ENCODE measurements around the gene TXNL4B.

The TXNL4B gene

DNA sequence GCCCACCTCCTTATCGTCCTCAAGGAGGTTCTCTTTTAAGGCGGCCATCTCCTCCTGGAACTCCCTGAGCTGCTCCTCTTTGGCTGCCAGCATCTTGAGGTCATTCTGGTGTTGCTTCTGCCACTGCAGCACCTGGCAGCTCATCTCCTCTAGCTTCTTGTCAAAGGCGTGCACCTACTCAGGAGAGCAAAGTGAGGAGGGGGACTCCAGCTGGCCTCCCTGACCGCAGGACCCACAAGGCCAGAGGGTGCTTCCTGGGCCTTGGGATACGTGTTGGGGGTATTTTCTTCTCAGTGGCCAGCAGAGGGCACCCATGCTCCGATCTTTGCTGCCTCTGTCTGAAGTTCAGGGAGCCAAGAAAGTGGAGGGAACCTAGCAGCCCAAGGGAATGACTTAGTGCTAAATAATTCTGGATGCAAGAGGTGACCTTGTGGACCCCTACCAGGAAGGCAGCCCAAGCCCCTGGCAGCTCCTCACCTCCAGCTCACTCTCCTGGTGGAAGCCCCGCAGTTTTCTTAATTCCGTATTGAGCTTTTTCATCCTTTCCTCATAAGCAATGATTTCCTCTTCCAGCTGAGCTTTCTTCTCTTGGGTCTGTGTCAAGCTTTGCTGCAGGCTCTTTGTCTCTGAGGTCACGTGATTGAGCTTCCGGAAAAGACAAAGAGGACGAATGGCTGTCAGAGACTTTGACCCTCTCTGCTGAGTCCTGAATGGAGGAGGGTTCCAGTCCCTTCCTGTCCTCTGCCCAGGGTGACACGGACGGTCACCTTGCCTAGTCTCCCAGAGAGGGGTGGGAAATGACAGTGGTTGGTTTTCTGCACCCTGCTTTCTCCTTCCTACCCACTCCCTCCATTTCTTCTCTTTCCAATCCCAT is 31.6 kb upstream of the TXNL4B start:
- DNase-seq (ENCODE audit: low spot score in 2 of 2) = peak in 1 of 2 donors; percentile 50
- Mint-ChIP-seq H3K4me1 (peaks cover 6% of the 10 kb centered on the region), H3K4me3 (no peak overlapping the region), H3K27me3 (peaks cover 13% of the 10 kb centered on the region), H3K9me3 (no peaks in the 10 kb centered on the region), H3K36me3 (ENCODE audit: insufficient read depth) (no peaks in the 10 kb centered on the region), H3K27ac (ENCODE audit: low read depth) (no peak overlapping the region)
- no peak for ATAC-seq (replicated peaks; ENCODE audit: extremely low read depth, poor library complexity, severe bottlenecking)

- no peaks in the 10 kb centered on the region for H3K9me3 Mint-ChIP-seq
- peaks cover 6% of the 10 kb centered on the region for H3K4me1 Mint-ChIP-seq
- no peak overlapping the region for H3K4me3 Mint-ChIP-seq
Measured at GRCh38 chr16:72124148-72124547, 30.7 kb upstream of the TXNL4B start.

DNA sequence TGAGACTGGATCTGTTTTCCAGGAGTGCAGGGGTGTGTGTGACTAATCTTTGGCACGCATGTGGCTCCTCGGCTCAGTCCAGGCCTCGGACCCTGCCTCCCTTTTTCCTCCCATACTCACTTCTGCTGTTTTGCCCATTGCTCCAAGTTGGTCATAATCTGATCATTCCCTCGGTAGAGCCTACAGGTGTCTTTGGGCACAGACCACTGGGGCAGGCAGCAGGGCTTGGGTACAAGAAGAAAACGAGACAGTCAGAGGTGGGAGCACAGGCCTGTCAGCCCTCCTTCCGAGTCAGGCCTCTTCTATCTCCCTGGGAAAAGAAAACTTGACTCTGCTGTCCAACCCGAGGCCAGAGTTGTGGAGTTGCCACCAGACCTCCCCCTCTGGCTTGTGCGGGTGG is 30.0 kb upstream of the TXNL4B start:
- ATAC-seq (replicated peaks; ENCODE audit: extremely low read depth, poor library complexity, severe bottlenecking) = no peak
- no peak overlapping the region for H3K4me3 Mint-ChIP-seq
- H3K36me3 Mint-ChIP-seq (ENCODE audit: insufficient read depth) = no peaks in the 10 kb centered on the region
- H3K27ac Mint-ChIP-seq (ENCODE audit: low read depth) = no peak overlapping the region
- peaks cover 6% of the 10 kb centered on the region for H3K4me1 Mint-ChIP-seq
- no peak for DNase-seq (ENCODE audit: low spot score in 2 of 2)
- H3K9me3 Mint-ChIP-seq = no peaks in the 10 kb centered on the region
- H3K27me3 Mint-ChIP-seq = peaks cover 3% of the 10 kb centered on the region

More at GRCh38 chr16:72124148-72124547, 30.7 kb upstream of the TXNL4B start:
- ATAC-seq (replicated peaks; ENCODE audit: extremely low read depth, poor library complexity, severe bottlenecking) (no peak), DNase-seq (ENCODE audit: low spot score in 2 of 2) (no peak)
- H3K27me3 Mint-ChIP-seq = peaks cover 10% of the 10 kb centered on the region
- H3K27ac Mint-ChIP-seq (ENCODE audit: low read depth) = no peak overlapping the region
- no peaks in the 10 kb centered on the region for H3K36me3 Mint-ChIP-seq (ENCODE audit: insufficient read depth)

- Mint-ChIP-seq H3K9me3 (no peaks in the 10 kb centered on the region), H3K4me1 (peaks cover 6% of the 10 kb centered on the region), H3K36me3 (ENCODE audit: insufficient read depth) (no peaks in the 10 kb centered on the region), H3K27me3 (no peaks in the 10 kb centered on the region), H3K27ac (ENCODE audit: low read depth) (no peak overlapping the region), H3K4me3 (no peak overlapping the region)
- ATAC-seq (replicated peaks; ENCODE audit: extremely low read depth, poor library complexity, severe bottlenecking) = no peak
- no peak for DNase-seq (ENCODE audit: low spot score in 2 of 2)
Measured at GRCh38 chr16:72122916-72123315, 29.5 kb upstream of the TXNL4B start.

DNA sequence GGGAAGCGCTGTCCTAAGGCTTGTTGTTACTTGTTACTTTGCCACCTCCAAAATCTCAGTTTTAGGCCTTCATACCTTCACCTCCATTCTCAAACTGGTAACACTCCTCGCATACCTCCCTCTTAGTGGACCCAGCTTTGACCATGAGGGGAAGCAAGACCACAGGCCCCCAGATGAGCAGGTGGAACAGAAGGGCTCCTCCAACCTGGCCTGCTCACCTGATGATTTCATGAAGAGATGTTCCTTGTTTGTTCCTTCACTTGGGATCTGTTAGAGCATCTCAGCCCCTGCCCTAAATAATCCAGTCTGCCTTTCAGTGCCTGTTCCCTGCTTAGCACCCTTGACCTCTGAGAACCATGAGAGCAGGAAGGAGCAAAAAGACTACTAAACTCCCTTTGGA is 28.9 kb upstream of the TXNL4B start:
- no peaks in the 10 kb centered on the region for H3K36me3 Mint-ChIP-seq (ENCODE audit: insufficient read depth)
- H3K4me1 Mint-ChIP-seq = peaks cover 6% of the 10 kb centered on the region
- H3K27me3 Mint-ChIP-seq = no peaks in the 10 kb centered on the region
- H3K4me3 Mint-ChIP-seq = no peak overlapping the region
- no peak for DNase-seq (ENCODE audit: low spot score in 2 of 2)
- H3K27ac Mint-ChIP-seq (ENCODE audit: low read depth) = no peak overlapping the region
- no peaks in the 10 kb centered on the region for H3K9me3 Mint-ChIP-seq
- ATAC-seq (replicated peaks; ENCODE audit: extremely low read depth, poor library complexity, severe bottlenecking) = no peak

- Mint-ChIP-seq H3K9me3 (no peaks in the 10 kb centered on the region), H3K36me3 (ENCODE audit: insufficient read depth) (no peaks in the 10 kb centered on the region), H3K27ac (ENCODE audit: low read depth) (no peak overlapping the region), H3K4me1 (no peaks in the 10 kb centered on the region), H3K27me3 (no peaks in the 10 kb centered on the region), H3K4me3 (no peak overlapping the region)
- DNase-seq (ENCODE audit: low spot score in 2 of 2) (no peak), ATAC-seq (replicated peaks; ENCODE audit: extremely low read depth, poor library complexity, severe bottlenecking) (no peak)
Measured at GRCh38 chr16:72120026-72120425, 26.6 kb upstream of the TXNL4B start.

- Mint-ChIP-seq H3K4me3 (no peak overlapping the region), H3K27ac (ENCODE audit: low read depth) (no peak overlapping the region), H3K27me3 (no peaks in the 10 kb centered on the region), H3K4me1 (no peaks in the 10 kb centered on the region), H3K9me3 (no peaks in the 10 kb centered on the region), H3K36me3 (ENCODE audit: insufficient read depth) (peaks cover 37% of the 10 kb centered on the region)
- ATAC-seq (replicated peaks; ENCODE audit: extremely low read depth, poor library complexity, severe bottlenecking) (no peak), DNase-seq (ENCODE audit: low spot score in 2 of 2) (no peak)
Measured at GRCh38 chr16:72113616-72113945, 20.2 kb upstream of the TXNL4B start.

GRCh38 chr16:72112906-72113615 is 19.6 kb upstream of the TXNL4B start:
- Mint-ChIP-seq H3K4me3 (no peak overlapping the region), H3K27ac (ENCODE audit: low read depth) (no peak overlapping the region), H3K9me3 (no peaks in the 10 kb centered on the region), H3K4me1 (no peaks in the 10 kb centered on the region), H3K27me3 (no peaks in the 10 kb centered on the region), H3K36me3 (ENCODE audit: insufficient read depth) (peaks cover 38% of the 10 kb centered on the region)
- ATAC-seq (replicated peaks; ENCODE audit: extremely low read depth, poor library complexity, severe bottlenecking) (no peak), DNase-seq (ENCODE audit: low spot score in 2 of 2) (no peak)

GRCh38 chr16:72112452-72112792 is 19.0 kb upstream of the TXNL4B start:
- Mint-ChIP-seq H3K4me3 (no peak overlapping the region), H3K27ac (ENCODE audit: low read depth) (no peak overlapping the region), H3K4me1 (no peaks in the 10 kb centered on the region), H3K27me3 (no peaks in the 10 kb centered on the region), H3K36me3 (ENCODE audit: insufficient read depth) (peaks cover 45% of the 10 kb centered on the region), H3K9me3 (no peaks in the 10 kb centered on the region)
- DNase-seq (ENCODE audit: low spot score in 2 of 2) (no peak), ATAC-seq (replicated peaks; ENCODE audit: extremely low read depth, poor library complexity, severe bottlenecking) (no peak)

GRCh38 chr16:72111657-72112451 is 18.4 kb upstream of the TXNL4B start:
- no peaks in the 10 kb centered on the region for H3K9me3 Mint-ChIP-seq
- H3K36me3 Mint-ChIP-seq (ENCODE audit: insufficient read depth) = peaks cover 49% of the 10 kb centered on the region
- DNase-seq (ENCODE audit: low spot score in 2 of 2) (no peak), ATAC-seq (replicated peaks; ENCODE audit: extremely low read depth, poor library complexity, severe bottlenecking) (no peak)
- H3K4me3 Mint-ChIP-seq = no peak overlapping the region
- H3K4me1 Mint-ChIP-seq = no peaks in the 10 kb centered on the region
- no peak overlapping the region for H3K27ac Mint-ChIP-seq (ENCODE audit: low read depth)
- no peaks in the 10 kb centered on the region for H3K27me3 Mint-ChIP-seq

GRCh38 chr16:72110662-72111615 is 17.5 kb upstream of the TXNL4B start:
- H3K4me3 Mint-ChIP-seq = no peak overlapping the region
- no peak for ATAC-seq (replicated peaks; ENCODE audit: extremely low read depth, poor library complexity, severe bottlenecking)
- no peak overlapping the region for H3K27ac Mint-ChIP-seq (ENCODE audit: low read depth)
- no peaks in the 10 kb centered on the region for H3K4me1 Mint-ChIP-seq
- no peak for DNase-seq (ENCODE audit: low spot score in 2 of 2)
- H3K36me3 Mint-ChIP-seq (ENCODE audit: insufficient read depth) = peaks cover 51% of the 10 kb centered on the region
- no peaks in the 10 kb centered on the region for H3K9me3 Mint-ChIP-seq
- no peaks in the 10 kb centered on the region for H3K27me3 Mint-ChIP-seq

DNA sequence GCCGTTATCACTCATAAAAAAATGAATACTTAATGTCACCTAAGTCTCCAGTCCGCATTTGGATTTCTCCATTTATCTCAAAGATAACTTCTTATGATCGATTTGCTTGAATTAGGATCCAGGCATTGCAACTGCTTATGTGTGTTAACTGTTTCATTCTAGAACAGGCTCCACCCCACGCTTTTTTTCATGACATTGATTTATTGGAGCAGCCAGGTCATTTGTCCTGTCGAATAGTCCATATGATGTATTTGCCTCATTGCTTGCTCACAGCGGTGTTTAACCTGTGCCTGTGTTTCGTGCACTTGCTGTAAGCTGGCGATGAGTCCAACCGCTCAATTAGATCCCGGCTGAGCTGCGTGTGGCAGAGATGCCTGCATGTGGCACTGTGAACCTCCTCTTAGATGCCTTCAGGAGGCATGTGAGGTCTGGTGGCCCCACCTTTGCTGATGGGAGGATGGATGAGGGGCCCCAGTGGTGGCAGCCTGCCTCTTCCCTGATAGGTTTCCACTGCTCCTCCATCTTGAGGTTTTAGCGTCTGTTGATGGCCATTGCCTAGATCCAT is 16.6 kb upstream of the TXNL4B start:
- no peaks in the 10 kb centered on the region for H3K9me3 Mint-ChIP-seq
- no peaks in the 10 kb centered on the region for H3K27me3 Mint-ChIP-seq
- ATAC-seq (replicated peaks; ENCODE audit: extremely low read depth, poor library complexity, severe bottlenecking) (no peak), DNase-seq (ENCODE audit: low spot score in 2 of 2) (no peak)
- no peak overlapping the region for H3K4me3 Mint-ChIP-seq
- no peaks in the 10 kb centered on the region for H3K4me1 Mint-ChIP-seq
- no peak overlapping the region for H3K27ac Mint-ChIP-seq (ENCODE audit: low read depth)
- peaks cover 55% of the 10 kb centered on the region for H3K36me3 Mint-ChIP-seq (ENCODE audit: insufficient read depth)
